NCI-H2107 (cell line): ENCODE data around the gene MLXIPL.
"Not testable (repeated sequence)": the region's sequence is repeated elsewhere in the genome, so short reads cannot be mapped to it uniquely, and the experiment has no call there.

Source experiments
- DNase-seq: peaks from one replicate; lab custom pipeline; 2025; lab: John Stamatoyannopoulos, UW

The MLXIPL gene

GRCh38 chr7:73646785-73647724 lies 22.7 kb upstream of the MLXIPL start:
- no peak for DNase-seq

- DNase-seq: no peak
These were observed 21.4 kb upstream of the MLXIPL start for GRCh38 chr7:73645643-73646174.

DNA sequence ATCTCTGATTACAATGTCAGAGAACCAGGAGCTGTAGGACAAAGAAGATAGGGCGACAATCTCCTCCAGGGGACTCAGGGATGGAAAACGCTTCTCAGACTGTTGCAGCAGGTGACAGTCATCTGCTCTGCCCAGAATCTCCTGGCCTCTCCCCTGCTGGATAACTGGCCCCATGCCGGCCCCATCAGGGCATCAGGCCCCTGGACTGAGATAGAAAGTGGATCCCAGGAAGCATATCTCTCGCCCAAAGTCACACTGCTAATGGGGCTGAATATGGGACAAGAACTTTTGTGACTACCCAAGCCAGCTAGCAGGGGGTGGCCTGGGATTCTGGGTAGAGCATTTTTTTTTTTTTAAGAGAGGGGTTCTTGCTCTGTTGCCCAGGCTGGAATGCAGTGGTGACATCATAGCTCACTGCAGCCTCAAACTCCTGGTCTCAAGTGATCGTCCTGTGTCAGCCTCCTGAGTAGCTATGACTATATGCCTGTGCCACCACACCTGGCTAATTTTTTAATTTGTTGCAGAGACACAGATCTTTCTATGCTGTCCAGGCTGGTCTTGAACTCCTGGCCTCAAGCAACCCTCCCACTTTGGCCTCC lies 20.5 kb upstream of the MLXIPL start:
- no peak for DNase-seq

- no peak for DNase-seq
These were observed 18.5 kb upstream of the MLXIPL start for GRCh38 chr7:73642834-73643233.

DNA sequence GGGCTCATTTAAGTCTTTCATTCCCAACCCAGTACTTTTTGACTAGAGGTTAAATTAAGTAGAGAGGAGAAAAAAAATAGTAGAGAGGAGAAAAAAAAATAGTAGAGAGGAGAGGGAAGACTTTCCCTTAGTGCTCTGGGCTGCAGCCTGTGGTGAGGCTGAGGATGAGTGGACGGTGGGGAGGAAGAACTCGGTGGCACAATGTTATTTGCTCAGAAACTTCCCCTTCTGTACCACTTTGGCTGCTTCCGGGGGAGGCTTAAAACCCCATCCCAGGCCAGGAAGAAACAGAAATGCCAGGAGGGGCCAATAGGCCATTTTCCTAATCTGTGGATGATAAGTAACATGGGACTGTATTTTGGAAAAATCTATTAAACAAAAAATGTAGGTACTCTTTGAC lies 14.6 kb upstream of the MLXIPL start:
- DNase-seq: no peak

DNA sequence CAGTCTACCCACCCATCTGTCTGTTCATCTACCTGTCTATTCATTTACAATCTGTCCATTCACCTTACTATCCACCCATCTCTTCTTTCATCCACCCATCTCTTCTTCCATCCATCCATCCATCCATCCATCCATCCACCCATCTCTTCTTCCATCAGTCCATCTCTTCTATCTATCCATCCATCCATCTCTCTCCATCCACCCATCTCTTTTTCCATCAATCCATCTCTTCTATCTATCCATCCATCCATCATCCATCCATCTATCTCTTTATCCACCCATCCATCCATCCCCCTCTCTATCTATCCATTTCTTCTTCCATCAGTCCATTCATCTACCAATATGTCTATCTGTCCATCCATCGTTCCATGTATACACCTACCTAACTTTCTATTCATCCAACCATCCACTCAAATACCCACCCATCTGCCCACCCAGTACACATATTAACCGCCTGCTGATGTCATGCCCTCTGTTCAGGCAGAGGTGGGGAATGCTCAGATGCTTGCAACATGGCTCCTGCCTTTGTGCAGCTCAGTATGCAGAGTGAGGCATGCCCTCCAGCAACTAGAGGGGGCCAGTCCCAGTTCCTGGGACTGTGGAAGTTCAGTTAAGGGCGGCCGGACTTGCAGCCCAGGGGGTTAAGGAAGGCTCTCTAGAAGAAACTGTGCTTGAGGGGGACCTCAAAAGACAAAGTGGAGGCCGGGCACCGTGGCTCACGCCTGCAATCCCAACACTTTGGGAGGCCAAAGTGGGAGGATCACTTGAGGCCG lies 11.3 kb upstream of the MLXIPL start:
- DNase-seq: no peak

DNA sequence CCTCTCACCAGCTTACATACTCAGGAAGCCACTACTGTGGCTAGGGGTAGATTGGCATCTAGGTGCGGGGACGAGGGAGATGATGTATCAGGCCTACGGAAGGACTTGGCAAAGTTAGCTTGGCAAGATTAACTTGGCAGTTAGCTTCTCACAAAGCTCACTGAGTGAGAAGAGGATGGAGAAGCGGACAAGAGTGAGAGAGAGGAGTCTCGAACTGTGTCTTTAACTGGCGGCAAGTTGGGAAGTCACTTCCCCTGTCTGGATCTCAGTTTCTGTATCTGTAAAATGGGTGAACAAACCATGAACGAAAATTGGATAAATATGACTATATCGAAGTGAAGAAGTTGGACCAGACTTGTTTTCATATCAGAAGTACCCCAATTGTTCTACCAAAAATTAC lies 9.5 kb upstream of the MLXIPL start:
- DNase-seq: no peak

DNA sequence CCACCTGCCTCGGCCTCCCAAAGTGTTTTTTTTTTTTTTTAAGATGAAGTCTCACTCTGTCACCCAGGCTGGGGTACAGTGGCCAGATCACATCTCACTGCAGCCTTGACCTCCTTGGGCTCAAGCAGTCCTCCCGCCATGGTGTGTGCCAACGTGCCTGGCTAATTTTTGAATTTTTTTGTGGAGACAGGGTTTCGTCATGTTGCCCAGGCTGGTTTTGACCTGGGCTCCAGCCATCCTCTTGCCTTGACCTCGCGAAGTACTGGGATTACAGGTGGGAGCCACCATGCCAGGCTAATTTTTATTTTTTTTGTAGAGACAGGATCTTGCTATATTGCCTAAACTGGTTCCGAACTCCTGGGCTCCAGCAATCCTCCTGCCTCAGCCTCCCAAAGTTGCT lies 9.0 kb upstream of the MLXIPL start:
- DNase-seq: no peak

DNA sequence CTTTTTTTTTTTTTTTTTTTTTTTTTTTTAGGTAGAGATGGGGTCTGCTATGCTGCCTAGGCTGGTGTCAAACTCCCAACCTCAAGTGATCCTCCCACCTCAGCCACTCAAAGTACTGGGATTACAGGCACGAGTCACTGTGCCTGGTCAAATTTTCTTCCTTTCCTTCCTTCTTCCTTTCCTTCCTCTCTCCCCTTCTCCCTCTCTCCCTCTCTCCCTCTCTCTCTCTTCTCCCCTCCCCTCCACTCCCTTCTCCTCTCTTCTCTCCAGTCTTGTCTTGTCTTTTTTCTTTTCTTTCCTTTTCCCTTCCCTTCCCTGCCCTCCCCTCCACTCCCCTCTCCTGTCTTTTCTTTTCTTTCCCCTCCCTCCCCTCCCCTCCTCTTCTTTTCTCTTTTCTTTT lies 7.2 kb upstream of the MLXIPL start:
- DNase-seq: no peak

GRCh38 chr7:73628504-73628903 lies 4.2 kb upstream of the MLXIPL start:
- no peak for DNase-seq

- no peak for DNase-seq
These were observed 2.5 kb upstream of the MLXIPL start for GRCh38 chr7:73626814-73627213.

GRCh38 chr7:73625276-73625675 lies 954 bp upstream of the MLXIPL start:
- no peak for DNase-seq

GRCh38 chr7:73624669-73625001 lies 313 bp upstream of the MLXIPL start:
- no peak for DNase-seq

- no peak for DNase-seq
These were observed 1.2 kb downstream of the MLXIPL start for GRCh38 chr7:73622909-73623797.

- no peak for DNase-seq
These were observed 1.8 kb downstream of the MLXIPL start for GRCh38 chr7:73622527-73622908.

GRCh38 chr7:73621168-73622063 lies 2.9 kb downstream of the MLXIPL start:
- no peak for DNase-seq

DNA sequence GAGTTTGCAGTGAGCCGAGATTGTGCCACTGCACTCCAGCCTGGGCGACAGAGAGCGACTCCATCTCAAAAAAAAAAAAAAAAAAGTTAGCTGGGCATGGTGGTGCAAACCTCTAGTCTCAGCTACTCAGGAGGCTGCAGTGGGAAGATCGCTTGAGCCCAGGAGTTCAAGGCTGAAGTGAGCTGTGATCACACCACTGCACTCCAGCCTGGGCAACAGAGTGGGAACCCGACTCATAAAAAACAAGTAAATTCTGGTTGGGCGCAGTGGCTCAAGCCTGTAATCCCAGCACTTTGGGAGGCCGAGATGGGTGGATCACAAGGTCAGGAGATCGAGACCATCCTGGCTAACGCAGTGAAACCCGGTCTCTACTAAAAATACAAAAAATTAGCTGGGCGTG lies 4.9 kb downstream of the MLXIPL start:
- not testable (repeated sequence) for DNase-seq

- DNase-seq: no peak
These were observed 5.8 kb downstream of the MLXIPL start for GRCh38 chr7:73618538-73618937.

GRCh38 chr7:73617520-73617919 lies 6.8 kb downstream of the MLXIPL start:
- not testable (repeated sequence) for DNase-seq

GRCh38 chr7:73615886-73616285 lies 8.4 kb downstream of the MLXIPL start:
- no peak for DNase-seq

- DNase-seq: not testable (repeated sequence)
These were observed 9.4 kb downstream of the MLXIPL start for GRCh38 chr7:73614937-73615336.
